Islet precursor cell (in vitro differentiated cells): ENCODE data around the gene SEC14L2.
"Not testable (repeated sequence)": the region's sequence is repeated elsewhere in the genome, so short reads cannot be mapped to it uniquely, and the experiment has no call there.

Experiments
- DNase-seq: peaks from one replicate; pipeline ENCODE4 v3.0.0-alpha.2; 2018

SEC14L2 gene

DNA sequence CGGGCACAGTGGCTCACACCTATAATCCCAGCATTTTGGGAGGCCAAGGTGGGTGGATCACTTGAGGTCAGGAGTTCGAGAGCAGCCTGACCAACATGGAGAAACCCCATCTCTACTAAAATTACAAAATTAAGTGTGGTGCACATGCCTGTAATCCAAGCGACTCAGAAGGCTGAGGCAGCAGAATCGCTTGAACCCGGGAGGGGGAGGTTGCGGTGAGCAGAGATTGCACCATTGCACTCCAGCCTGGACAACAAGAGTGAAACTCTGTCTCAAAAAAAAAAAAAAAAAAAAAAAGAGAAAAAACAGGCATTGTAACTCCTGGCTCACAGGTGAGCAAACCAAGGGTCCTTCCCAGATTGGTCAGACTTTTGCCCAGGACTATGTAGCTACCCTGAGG is 63.7 kb downstream of the SEC14L2 start:
- DNase-seq = not testable (repeated sequence)

DNA sequence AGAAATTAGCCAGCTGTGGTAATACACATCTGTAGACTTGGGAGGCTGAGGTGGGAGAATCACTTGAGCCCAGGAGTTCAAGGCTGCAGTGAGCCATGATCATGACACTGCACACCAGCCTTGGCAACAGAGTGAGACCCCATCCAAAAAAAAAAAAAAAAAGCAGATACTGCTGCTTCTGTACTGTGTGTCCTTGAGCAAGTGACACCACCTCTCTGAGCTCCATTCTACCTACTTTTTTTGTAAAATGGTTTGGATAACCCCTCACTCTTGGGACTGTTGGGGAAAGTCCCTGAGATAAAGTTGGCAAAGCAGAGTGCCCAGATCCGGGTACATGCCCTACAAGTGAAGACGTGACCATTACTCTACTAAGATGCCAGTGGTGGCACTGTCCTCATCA is 72.3 kb downstream of the SEC14L2 start:
- DNase-seq = no peak

- no peak for DNase-seq
Measured at GRCh38 chr22:30470655-30471054, 73.8 kb downstream of the SEC14L2 start.

GRCh38 chr22:30471616-30472318 is 74.9 kb downstream of the SEC14L2 start, which contains the start of gene SEC14L3:
Gene SEC14L3, minus strand, starts transcription at chr22:30472017. Its CDS starts 59 bp downstream, at chr22:30471958.
- DNase-seq = no peak

DNA sequence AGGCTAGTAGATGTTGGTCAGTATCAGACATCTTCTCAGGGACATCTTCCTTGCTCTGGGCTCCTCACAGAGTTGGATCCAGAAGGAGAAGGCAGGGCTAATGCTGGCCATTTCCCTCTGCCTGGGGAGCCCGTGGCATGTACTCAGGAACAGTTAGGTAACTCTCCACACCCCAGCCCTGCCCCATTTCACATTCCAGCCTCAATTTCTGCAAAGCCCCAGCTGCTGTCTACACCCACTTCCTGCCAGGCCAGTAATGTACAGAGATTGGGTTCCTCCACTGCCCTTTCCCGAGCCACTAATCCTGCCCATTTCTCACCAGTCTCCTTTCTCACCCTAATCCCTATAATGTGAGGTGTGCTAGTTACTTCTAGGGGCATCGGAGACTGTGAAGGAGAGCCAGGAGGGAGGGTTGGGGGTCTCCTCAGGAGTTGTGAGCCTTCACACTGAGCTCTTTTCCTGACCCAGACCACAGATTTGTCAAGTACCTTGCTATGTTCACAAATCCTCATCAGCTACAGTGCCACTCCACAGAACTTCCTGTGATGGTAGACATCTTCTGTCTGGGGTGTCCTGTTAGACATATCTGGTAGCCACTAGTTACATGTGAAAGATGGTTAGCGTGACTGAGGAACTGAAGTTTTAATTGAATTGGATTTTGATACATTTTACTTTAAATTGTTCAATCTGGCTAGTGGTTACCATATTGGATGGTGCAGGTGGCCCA is 76.3 kb downstream of the SEC14L2 start:
- DNase-seq = no peak

GRCh38 chr22:30474121-30474520 is 77.3 kb downstream of the SEC14L2 start:
- DNase-seq = no peak
